NCI-H1105 (cell line): ENCODE data around the gene TBC1D5.

Source experiments
- DNase-seq: peaks from one replicate; lab custom pipeline; 2025; lab: John Stamatoyannopoulos, UW

Gene TBC1D5

DNA sequence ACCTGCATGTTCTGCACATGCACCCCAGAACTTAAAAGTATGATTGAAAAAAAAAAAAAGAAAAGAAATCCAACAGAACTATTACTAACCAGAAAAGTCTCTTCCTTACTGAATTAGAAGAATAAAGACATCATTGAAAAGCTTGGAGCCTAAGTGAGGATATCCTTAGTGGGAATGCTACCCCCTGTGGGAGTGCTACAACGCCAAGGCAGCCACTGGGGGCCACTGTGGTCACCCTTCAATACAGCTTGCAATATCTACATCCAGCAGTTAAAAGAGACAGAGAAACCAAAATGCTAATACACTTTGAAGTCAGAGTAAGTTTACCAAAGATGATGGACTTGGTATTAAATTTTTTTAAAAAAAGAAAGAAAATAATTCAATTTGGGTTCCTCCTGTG is 565.7 kb downstream of the TBC1D5 start:
- no peak for DNase-seq

DNA sequence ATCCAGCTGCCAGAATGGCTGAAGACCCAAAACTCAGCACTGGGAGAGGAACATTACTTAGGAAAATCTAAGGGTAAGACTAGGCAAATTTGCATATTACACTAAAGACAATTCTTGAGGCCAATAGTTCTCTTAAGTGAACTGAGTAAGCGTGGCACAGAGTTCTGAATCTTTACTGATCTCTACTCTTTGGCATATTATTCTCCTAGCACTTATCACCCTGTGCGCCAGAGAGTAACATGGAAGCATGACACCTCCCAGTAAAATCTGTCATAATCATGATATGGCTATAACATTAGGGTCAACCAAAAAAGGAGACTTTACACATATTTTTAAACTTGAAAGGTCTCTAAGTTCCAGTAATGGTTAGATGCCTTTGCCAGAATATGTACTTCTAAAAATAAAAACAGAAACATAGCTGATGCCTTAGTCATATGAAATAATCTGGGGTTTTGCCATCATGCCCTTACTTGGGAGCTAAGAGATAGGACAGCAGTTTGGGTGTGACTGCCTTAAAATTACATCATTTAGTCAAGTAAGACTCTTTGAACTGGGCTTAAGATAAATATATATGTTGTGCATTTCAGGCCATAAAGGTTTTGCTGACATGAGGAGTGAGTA is 567.1 kb downstream of the TBC1D5 start:
- DNase-seq, result no peak

DNA sequence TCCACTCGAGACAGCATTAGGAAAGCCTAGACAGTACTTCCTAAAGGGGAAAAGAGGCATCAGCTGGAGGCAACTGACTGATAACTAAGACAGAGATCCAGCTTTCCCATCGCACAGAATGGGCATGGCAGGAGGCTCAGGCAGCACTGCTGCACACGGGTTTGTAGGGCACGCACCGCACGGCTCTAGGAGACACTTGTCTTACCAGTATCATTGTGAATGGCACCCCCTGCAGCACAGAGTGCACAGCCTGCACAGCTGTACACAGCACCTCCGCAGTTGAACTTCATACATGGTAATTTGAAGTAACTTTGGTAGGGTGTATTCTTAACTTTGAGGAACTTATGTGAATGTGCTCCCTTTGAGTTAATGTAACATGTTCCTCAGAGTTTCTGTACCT is 576.1 kb downstream of the TBC1D5 start:
- DNase-seq, result no peak

DNA sequence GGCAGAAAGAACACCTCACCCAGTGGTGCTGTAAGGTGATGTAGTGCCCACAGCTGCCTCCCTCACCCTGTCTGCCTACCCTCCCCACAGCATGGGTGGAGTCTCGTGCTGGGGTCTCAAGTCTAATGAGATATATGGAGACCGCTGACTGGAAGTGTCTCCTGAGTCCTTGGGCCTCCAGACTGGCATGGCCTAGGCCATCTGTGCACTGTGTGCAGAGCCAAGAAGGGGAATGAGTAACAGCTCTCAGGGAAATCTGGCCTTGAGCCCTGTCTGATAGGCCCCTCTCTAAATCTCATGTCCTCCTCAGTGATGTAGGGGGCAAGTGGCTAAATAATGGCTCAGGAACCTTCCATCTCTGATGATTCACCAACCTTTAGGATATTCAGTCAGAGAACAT is 580.3 kb downstream of the TBC1D5 start:
- no peak for DNase-seq

DNA sequence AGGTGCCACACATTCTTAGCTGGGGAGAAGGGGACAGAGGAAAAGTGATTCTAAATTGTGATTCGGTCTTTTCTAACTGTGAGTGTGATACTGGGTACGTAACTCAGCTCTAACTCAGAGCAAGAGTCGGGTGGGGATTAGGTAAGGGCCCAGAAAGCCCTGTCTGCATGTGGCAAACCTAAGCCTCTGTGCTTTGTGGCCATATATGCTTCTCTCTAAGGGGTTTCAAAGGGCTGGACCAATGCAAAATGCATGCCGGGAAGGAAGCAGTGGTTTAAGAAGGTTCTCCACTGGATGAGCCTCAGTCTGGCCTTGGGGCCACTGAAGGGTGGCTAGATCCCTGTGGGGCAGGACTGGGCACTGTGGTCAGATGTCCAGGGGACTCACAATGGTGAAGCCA is 581.8 kb downstream of the TBC1D5 start:
- DNase-seq, result no peak

DNA sequence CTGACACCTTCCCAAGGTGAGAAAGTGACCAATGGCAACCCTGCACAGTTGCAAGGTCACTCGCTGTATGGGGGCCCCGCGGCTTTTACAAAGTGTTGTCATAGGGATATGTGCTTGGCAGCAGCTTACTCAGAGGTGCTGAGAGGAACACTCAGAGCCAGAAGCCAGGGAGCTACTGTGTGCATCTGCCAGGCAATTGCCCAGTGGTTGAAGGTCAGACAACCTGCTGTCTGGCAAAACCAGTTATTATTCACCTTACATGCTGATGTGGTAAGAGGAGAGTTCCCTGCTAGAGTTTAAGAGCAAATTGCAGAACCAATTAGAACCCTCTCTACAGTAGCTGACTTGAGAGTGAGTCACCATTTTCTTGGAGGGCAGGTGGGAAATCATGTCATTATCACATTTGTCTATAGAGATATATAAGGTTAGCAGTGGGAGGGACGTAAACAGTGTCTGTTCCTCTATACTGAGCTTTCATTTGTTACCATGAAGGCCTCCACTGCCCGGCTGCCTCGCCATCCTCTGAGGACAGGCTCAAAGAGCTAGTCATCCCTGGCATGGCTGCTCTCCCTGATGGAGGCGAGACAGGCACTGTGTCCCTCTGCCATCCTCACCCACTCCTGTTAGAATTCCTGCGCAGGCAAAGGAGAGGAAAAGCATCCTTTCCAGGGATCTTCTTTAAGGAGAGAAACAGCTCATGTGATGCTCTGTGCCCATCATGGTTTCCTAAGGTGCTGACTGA is 583.3 kb downstream of the TBC1D5 start:
- no peak for DNase-seq

DNA sequence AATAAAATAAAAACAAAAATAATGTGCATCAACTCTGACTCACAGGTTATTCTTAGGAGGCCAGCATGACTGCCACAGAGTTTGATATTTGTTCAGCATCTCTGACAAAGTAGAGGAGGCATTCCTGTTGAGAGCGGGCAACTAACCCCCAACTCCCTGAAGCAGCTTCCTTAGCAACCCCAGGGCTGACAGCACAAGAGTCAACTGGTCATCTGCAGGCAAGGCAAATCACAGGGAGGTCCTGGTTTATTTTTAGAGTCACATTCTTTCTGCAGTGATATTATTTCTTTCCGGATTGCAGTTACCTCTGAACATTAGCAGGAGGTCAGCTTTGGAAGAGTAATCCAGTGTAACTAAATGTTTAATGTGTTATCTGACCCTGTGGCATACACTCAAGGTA is 584.7 kb downstream of the TBC1D5 start:
- DNase-seq, result no peak

DNA sequence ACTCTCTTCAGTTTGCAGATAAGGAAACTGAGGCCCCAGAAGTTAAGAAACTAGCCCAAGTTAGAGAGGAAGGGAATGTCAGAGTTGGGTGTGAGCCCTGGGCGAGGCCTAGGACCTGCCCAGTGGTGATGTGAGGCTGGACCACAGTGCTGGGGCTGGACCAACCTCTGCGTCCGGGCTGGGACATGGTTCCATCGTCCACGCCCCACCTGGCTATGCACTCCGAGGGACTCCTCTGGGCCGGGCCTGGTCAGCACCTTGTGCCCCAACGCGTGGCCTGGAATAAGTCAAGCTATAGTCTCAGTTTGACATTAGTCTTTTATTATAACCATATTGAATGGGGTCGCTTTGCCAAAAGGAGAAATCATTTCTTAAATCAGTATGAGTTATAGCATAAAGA is 585.6 kb downstream of the TBC1D5 start:
- DNase-seq, result no peak

DNA sequence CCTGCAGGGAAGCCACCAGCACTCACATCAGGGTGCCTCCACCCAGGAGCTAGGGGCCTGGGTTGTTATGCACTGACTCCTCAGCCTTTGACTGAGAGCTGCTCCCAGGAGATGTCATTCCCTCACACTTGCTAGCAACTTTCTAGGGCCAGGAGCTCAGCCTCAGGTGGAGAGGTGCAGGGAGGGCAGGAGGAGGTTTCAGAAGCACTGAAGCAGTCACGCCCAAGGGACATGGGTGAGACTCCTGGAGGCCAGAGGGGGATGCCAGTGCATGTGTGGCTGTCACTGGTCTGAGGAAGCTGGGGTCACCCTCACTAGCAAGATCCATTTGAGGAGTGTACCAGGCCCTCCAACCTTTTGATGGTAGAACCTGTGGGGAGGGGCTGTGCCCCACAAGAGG is 586.5 kb downstream of the TBC1D5 start:
- no peak for DNase-seq

DNA sequence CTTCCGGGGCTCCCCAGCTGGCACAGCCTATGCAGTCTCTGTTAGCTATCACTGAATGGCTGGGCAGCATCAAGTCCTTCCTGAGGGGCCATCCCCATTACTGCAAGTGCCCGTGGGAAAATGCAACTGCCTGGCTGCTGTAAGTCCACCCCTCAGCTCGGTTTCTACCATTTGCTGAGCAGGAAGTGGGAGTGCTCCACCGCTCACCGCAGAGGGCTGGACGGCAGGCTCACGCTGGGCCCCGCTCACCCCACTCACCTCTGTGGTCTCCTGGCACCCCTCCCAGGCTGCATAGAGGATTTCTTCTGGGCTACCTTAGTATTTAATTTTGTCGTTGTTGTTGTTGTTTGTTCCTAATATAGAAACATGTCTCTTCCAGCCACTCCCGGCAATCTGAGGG is 587.5 kb downstream of the TBC1D5 start:
- DNase-seq, result no peak

DNA sequence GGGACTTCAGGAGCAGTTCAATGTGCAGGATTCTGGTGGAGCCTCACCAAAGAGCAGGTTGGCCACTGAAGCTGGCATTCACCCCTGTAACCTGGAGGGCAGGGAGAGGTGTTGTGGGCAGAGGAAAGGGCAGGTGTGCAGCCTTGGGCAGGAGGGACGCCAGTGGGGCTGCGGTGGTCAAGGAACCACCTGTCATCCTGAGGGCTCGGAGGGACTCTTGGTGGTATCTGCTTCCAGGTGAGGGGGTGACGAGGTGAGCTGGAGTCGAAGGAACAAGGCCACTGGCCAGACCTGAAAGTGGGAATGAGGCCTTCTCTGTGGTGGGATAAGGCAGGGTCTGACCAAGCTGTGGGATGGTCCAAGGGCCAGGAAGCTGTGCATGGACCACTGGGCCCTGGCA is 588.2 kb downstream of the TBC1D5 start:
- no peak for DNase-seq

DNA sequence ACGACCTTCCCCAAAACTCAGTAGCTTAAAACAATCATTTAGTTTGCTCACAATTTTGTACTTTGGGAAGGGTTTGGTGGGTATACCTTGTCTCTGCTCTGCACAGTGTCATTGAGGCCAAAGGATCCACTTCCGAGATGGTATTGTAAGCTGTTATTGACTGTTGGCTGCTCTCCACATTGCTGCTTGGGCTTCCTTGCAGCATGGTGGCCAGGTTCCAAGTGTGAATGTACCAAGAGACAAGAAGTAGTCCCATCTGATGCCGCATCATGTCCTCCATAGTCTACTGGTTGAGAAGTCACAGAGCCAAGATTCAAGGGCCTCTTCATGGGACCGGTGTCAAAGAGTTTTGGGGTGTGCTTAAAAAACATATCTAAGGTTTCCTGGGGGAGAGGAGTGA is 589.2 kb downstream of the TBC1D5 start:
- DNase-seq, result no peak

DNA sequence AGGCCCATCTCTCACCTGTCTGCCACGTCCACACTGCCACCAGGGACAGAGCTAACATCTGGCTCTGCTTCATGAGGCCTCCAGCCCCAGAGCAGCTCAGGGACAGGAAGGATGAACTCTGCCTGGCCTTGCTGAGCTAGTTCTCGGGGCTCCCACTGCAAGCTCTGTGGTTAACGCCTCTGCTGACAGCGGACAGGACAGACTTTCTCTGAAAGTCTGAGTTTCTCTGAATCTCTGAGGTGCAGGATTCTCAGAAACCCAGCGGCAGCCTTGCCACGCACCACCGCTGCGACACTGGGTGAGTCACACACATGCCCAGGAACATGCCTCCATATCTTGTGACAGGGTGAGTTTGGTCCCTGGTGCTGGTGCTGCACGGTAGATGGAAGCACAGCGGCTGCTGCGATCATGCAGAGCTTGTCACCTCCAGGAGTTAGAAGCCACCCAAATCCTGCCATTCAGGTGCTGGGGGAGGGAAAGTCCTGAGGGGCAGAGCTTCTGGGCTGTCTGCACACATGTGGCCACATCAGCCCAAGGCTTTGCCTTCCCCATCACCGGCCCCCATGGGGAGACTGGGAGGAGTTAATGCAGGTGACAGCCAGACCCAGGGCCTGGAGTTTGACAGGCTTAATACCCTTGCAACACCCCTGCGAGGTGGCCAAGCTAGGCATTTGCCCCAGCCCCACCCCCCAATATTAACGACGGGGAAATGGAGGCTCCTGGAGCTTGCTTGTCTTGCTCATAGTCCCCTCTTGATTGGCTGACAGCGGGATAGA is 590.6 kb downstream of the TBC1D5 start:
- no peak for DNase-seq

DNA sequence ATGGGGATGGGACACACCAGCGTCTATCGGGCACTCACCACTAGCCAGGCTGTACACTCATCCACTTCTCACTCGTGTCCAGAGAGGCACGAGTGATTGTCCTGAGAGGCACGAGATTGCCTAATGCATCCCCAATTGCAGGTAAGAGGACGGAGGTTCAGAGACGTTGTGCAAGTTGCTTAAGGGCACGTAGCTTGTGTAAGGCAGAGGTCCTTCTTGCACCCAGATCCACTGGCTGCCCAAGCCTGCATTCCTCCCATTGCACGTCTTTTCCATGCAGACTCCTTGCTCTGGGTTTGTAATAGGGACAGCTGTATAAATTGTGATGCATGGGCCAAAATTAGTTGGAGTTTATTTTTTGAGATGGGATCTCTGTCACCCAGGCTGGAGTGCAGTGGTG is 593.4 kb downstream of the TBC1D5 start:
- DNase-seq, result no peak

DNA sequence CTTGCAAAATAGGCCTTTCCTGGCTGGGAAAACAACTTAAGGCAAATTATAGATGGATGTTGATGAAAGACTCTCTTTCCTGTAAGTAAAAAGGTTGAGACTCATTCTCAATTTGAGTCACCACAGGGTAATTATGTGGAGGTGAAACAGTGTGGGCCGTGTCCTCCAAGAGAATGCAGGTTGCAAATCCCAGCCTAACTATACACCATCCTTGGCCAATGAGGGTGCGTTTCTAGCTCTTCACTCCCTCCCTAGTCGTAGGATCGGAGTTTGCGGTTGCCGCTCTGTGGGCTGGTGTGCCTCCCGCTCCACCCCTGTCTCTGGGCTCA is 597.8 kb downstream of the TBC1D5 start:
- no peak for DNase-seq

DNA sequence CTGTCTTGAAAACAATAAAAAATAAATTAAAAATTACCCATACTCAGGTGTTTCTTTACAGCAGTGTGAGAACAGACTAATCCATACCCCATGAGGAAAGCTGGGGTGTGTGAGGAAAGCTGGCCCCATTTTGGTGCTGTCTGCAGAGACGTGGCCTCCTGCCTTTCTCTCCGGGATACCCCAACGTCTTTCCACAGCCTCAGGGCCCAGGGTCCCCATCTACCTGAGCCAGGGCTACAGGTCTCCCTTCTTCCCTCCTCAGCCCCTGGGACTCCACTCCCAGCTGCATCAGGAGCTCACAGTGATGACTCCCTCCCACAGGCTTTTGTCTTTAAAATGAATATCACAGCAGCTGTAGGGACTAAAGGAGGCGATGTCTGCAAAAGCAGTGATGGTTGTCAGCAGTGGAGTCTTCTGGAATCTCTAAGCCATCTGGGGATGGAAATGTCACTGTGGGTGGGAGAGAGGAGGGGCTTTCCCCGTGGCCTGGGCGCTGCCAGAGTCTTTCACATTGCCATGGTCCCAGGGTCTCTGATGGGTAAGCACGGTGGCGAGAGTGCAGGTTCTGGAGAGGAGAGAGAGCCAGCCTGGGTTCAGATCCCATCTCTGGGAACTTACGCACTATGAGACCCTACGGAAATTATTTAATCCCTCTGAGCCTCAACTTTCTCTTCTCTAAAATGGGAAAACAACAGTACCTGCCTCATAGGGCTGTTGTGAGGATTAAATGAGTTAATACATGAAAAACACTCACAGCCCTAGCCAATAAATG is 598.4 kb downstream of the TBC1D5 start:
- DNase-seq, result no peak

DNA sequence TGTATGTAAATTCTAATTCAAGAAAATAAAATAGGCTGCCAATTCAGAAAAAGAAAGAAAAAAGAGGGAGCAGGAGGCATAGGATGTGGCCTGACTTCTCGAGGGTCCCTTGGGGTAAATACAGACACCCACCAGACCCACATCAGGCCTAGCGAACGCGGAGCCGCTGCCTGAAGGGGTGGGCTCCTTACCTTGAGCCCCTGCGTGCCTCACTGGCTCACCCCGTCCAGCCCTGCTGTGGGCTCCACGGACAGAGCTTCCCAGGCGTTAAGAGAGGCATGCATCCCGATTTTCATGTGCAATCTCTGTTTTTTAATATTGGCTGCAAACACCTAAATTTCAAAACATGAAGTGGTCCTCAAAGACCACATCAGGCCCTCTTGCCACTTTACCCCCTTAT is 599.9 kb downstream of the TBC1D5 start:
- DNase-seq, result no peak

DNA sequence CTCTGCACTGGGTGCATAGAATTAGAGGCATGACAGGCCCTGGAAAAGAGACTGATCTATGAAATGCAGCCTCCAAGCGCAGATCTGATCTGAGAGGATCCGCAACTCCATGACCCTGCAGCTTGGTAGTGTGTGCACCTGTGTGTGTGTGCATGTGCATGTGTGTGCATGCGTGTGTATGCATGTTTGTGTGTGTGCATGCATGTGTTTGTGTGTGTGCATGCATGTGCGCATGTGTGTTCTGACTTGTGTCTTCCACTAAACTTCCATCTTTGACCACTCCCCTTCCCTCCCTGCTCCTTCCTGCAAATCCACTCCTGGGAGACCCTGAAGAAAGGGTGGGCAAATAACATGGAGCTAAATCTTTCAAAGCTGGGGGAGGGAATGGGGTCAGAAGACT is 600.7 kb downstream of the TBC1D5 start:
- DNase-seq, result no peak

DNA sequence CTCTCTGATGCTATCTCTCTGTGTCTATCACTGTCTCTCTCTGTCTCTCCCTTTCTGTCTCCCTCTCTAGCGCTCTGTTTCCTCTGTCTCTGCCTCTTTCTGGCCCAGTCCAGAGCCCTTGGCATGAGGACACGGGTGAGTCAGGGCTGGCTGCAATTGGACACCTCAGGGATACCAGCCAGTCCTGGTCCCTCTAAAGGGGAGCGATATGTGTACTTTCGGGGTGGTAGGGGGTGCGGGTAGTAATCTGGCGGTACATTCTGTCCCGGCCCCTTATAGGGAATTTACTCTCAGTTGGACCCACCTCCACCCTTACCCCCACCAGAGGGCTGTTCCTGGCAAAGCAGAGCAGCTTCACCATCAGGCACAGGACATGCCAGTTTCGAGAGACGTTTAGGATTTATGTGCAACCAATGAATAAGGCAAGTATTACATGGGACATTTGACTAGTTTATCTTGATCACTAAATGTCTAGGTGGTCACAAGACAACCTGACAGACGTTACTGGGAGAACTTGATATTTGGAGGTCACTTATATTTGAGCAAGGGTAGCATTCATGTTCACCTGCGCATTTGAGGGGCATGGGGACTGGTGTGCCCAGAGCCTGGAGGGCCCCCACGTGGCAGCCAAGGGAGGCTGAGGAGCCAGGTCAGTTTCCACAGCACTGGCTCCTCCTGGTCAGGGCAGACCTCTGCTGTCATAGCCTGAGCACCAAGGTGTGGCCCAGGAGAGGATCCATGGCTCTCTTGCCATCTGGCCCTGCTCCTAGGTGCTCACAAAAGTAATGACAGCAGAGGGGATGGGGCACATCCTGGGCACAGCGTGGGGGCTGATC is 601.5 kb downstream of the TBC1D5 start:
- no peak for DNase-seq

DNA sequence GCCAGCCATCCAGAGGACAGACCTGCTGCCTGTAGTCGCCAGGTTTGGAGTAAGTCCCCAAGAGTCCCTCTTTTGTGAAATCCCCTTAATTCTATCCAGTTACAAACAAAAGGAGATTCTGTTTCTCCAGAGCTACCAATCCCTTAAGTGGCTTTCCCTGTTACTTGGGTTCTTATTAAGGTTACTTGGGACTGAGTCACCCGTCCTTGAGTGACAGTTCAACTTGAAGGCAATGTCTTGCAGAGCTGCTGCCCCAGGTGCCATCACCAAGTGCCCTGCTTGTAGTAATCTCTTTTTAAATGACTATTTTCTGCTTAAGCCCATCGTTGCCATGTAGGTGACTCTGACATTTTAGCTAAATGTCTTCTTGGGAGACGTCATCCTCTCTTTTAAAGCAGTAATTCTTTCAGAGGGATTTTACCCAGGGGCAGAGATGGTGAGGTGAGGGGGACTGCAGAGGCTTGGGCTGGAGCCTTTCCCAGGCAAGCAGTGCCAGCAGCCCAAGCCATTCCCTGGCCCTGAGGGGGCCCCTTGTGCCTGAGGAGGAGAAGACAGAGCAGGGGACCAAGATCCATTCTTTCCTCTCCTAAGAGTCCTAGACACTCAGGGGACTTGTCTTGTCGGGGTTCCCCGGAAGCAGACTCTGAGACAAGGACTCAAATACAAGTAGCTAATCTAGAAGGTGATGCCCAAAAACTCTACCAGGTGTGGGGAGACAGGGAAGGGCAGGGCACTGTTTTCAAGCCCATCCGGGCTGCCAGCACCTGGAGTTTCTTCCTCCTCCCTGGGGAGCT is 604.0 kb downstream of the TBC1D5 start:
- DNase-seq, result no peak

DNA sequence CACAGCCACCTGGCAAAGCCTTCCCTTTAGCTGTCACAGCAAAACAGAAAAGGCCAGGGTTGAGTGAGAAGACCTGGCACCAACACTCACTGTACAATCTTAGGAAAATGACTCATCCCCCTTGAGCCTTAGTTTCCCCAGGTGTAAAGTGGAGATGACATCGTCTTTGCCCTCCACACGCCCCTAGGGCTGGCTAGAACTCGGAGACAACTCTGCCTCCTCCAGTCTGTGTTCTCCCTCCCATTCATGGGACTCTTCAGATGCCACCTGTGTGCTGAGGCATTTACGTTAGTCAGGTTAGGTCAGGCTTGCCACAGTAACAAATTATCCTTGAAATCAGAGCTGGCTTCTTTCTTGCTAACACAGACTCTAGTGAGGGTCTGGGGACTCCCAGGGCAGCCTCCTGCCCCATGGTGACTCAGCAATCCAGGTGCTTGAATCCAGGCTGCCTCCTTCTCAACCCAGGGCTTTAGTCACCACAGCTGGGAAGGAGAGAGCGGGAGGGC is 605.1 kb downstream of the TBC1D5 start:
- no peak for DNase-seq
